NCI-H187 (cell line): ENCODE measurements around the gene TLX3.
"Not testable (repeated sequence)": the region's sequence is repeated elsewhere in the genome, so short reads cannot be mapped to it uniquely, and the experiment has no call there.

ENCODE experiments used
- DNase-seq, 2 experiments: peaks; one replicate each; lab custom pipeline; 2025; lab: John Stamatoyannopoulos, UW

TLX3 gene

GRCh38 chr5:171308453-171309275, at the start of gene TLX3:
TSS of gene TLX3 (plus strand) at chr5:171309248. CDS start at chr5:171309366, 118 bp downstream.
- DNase-seq, result no peak

- no peak for DNase-seq
Observed at GRCh38 chr5:171261361-171261760, 47.7 kb upstream of the TLX3 start.

- peak in 1 of 2 experiments; percentile 3 for DNase-seq
Observed at GRCh38 chr5:171261904-171262303, 47.1 kb upstream of the TLX3 start.

- no peak for DNase-seq
Observed at GRCh38 chr5:171263181-171263580, 45.9 kb upstream of the TLX3 start.

- DNase-seq, result no peak
Observed at GRCh38 chr5:171264843-171265242, 44.2 kb upstream of the TLX3 start.

GRCh38 chr5:171268700-171269620, 40.1 kb upstream of the TLX3 start:
- DNase-seq, result no peak

GRCh38 chr5:171269717-171270116, 39.3 kb upstream of the TLX3 start:
- no peak for DNase-seq

GRCh38 chr5:171270136-171270535, 38.9 kb upstream of the TLX3 start:
- DNase-seq, result no peak

- DNase-seq, result no peak
Observed at GRCh38 chr5:171271798-171272197, 37.2 kb upstream of the TLX3 start.

GRCh38 chr5:171272996-171273970, 35.8 kb upstream of the TLX3 start:
- no peak for DNase-seq

GRCh38 chr5:171275841-171276544, 33.1 kb upstream of the TLX3 start:
- no peak for DNase-seq

- DNase-seq, result no peak
Observed at GRCh38 chr5:171283753-171284152, 25.3 kb upstream of the TLX3 start.

- DNase-seq, result no peak
Observed at GRCh38 chr5:171285465-171285864, 23.6 kb upstream of the TLX3 start.

GRCh38 chr5:171288066-171288465, 21.0 kb upstream of the TLX3 start:
- no peak for DNase-seq

GRCh38 chr5:171291371-171291770, 17.7 kb upstream of the TLX3 start:
- DNase-seq, result no peak

- DNase-seq, result no peak
Observed at GRCh38 chr5:171295299-171295698, 13.7 kb upstream of the TLX3 start.

- DNase-seq, result no peak
Observed at GRCh38 chr5:171295801-171296200, 13.2 kb upstream of the TLX3 start.

GRCh38 chr5:171297941-171298340, 11.1 kb upstream of the TLX3 start:
- not testable (repeated sequence) for DNase-seq

GRCh38 chr5:171299228-171299627, 9.8 kb upstream of the TLX3 start:
- DNase-seq, result no peak

- DNase-seq, result no peak
Observed at GRCh38 chr5:171299851-171300250, 9.2 kb upstream of the TLX3 start.

GRCh38 chr5:171300358-171300757, 8.7 kb upstream of the TLX3 start:
- DNase-seq, result no peak
